Activated T-helper 1 cell treated with Interleukin-2 at 50 U/mL for 16 hours (primary cell): ENCODE data around the gene TRPC4.

Source experiments
- DNase-seq: peaks from one replicate; pipeline ENCODE4 v3.0.0-alpha.2; 2020; ENCODE audit warnings: low read depth

TRPC4 gene

GRCh38 chr13:37869756-37870488 lies at the start of gene TRPC4:
TRPC4 (minus strand) TSS chr13:37869772; CDS start chr13:37783333, 86,439 bp downstream.
- DNase-seq = no peak

DNA sequence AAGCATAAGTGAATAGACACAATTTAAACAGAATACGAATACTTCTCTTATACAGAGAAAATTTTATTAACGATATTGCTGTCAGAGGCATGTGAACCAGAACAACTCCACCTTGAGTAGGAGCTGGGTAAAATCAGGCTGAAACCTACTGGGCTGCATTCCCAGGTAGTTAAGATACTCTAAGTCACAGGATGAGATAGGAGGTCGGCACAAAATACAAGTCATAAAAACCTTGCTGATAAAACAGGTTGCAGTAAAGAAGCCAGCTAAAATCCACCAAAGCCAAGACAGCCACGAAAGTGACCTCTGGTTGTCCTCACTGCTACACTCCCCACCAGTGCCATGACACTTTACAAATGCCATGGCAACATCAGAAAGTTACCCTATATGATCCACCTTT lies 49.2 kb upstream of the TRPC4 start:
- no peak for DNase-seq

GRCh38 chr13:37918116-37918714 lies 48.6 kb upstream of the TRPC4 start:
- DNase-seq = no peak

DNA sequence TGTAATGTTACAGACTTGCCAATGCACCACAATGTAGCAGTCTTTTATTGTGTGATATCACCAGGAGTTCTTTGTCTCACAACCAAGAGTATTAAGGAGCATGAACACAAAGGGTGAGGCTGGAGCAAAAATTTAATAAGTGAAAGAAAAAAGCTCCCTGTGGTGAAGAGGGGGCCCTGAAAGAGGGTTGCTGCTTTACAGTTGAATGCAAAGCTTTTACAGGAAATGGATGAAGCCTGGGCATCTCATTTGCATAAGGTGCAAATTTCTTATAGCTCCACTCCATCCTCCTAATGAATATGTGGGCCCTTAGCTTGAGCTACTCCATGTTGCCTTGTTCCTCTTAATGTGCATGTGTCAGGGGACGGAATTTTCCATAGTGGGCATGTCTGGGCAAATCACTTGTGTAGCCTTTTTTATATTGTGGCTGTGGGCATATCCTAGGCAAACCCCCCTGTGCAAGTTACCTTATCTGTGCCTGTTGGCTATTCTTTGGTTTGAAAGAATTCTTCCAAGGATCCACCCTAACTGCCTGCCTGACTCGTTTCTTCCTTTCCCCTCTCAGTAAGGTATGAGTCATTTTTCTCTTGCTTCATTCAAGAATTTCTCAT lies 45.3 kb upstream of the TRPC4 start:
- DNase-seq = no peak

DNA sequence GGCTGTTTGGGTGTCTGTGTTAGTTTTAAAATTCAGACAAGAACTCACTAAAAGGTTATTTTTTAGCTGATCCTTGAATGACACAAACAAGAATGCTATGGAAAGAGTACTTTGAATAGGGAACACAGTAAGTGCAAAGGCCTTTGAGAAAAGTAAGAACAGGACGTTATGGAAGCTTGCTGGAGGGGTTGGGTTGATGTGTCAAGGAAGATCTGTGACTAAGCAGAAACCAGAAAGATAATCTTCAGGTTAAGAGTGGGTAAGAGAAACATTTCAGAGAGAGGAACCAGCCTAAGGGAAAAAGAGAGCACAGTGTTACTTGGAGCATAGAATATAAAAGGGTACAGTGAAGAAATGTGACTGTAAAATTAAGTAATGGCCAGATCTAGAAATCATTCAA lies 41.2 kb upstream of the TRPC4 start:
- DNase-seq = no peak

- no peak for DNase-seq
These were observed 37.3 kb upstream of the TRPC4 start for GRCh38 chr13:37906880-37907279.

GRCh38 chr13:37905736-37906135 lies 36.2 kb upstream of the TRPC4 start:
- DNase-seq = no peak

GRCh38 chr13:37899753-37900152 lies 30.2 kb upstream of the TRPC4 start:
- no peak for DNase-seq

DNA sequence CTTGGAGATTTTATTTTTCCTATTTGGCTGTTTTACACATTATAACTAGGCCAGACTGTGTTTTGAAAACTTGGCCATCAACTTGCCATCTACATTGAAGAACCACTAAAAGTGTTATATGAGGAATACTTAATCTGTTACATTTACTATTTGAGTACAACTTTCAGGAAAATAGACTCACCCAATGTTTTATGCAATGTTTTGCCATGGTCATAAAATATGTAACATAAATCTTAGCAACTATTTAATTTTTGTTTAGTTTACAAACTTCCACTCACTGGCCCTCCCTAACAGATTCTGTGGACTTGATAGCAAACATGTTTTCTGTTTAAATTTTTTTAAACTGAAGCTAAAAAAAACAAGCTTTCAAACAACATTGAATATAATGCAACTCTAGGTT lies 23.7 kb upstream of the TRPC4 start:
- no peak for DNase-seq

- no peak for DNase-seq
These were observed 20.2 kb upstream of the TRPC4 start for GRCh38 chr13:37889820-37890219.

DNA sequence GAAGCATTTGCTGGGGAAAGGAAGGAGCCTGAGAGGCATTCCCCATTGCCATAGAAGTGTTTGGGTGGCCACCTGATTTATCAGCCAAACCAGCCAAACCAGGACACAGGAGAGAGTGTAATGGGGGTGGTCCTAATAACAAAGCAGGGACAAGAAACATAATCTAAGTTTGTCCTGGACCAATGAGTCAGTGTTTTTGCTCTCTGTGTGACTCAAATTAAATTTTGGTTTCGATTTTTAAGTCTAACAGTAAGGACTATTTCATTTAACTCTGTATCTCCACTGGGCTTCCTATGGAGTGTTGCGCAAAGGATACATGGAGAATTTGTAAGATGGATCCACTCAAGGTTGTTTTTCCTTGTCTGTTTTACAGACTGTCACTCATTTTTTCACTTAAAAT lies 19.5 kb upstream of the TRPC4 start:
- DNase-seq = no peak

DNA sequence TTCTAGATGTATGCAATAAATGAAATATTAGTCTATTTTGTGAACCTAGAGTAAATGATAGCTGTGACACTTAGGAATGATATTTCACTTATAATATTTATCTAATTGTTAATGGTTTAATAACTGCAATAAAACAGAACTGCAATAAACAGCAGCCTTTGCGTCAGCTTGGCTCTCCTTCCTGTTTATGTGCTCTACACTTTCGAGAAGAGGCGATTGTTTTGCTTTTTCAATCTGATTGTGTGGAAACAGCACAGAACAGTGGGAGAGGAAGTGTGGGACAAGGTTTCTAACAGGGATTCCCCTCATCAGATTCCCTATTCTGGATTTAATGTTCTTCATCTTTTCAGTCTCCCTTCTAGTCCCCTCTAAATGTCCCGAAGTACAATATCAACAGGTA lies 17.3 kb upstream of the TRPC4 start:
- no peak for DNase-seq

GRCh38 chr13:37884674-37885073 lies 15.1 kb upstream of the TRPC4 start:
- DNase-seq = no peak

DNA sequence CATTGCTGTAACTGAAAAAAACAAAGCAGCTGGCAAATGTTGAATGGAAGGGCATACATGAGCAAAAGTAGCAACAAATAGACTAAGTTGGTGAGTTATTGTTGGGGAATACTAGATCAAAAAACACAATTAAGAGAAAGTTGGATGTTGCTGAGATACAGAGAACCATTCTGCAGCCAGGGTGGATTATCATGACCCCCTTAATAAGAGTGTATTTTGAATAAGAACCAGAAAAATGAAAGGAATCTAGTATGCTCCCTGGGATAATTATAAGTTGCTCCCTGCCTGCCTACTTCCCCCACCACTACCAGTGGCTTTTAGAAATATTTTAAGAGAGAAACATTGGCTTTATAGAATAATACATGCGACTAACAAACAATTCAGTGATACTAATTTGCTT lies 14.5 kb upstream of the TRPC4 start:
- DNase-seq = no peak

- DNase-seq = no peak
These were observed 9.3 kb upstream of the TRPC4 start for GRCh38 chr13:37878921-37879320.

GRCh38 chr13:37878496-37878895 lies 8.9 kb upstream of the TRPC4 start:
- no peak for DNase-seq

GRCh38 chr13:37870895-37871550 lies 1.5 kb upstream of the TRPC4 start:
- DNase-seq = no peak

GRCh38 chr13:37870489-37870845 lies 895 bp upstream of the TRPC4 start:
- DNase-seq = no peak

DNA sequence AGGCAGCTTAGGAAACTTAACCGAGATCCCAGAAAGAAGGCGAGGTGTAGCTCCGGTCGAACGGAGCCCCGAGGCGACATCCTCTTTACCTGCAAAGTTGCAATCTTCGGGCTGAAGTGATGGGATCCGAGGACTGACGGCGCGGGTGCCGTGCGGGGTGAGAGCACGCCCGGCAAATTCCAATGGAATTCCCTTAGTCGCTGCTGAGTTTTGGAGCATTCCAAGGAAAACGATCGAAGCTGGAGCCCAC lies 141 bp downstream of the TRPC4 start:
- DNase-seq = no peak

DNA sequence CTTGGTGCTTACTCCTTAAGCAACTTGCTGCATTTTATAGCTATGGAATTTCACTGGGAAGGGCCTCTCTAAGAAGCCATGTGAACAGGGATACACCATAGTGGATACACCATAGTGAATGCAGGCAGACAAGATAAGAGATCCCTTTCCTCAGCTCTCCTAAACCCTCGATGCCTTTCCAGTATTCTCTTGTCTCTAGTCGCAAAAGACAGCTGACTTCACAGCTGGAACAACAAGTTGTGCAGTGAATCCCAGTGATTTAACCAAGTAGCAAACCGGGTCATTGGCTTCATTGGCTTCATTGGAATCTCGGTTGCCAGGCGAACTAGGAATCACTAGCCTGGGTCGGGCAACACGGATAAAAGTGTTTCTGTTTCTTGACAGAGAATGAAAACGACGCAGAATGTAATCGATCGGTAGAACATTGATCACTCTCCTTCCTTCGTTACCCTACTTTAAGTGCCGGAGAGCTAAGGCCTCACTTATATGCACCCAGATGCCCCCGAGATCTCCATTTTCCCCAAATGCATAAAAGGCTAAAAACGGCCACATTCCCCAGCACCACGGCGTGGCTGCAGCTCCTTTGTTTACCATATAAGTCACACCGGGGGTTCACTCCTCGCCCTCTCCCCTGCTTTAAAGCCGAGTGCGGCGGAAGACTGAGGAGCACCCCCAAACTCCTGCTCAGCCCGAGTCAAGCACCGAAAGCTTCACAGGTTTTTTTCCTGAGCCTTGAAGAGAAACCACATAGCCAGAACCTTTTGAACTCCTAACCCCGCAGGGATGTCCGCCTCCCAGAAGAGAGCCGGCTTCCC lies 674 bp downstream of the TRPC4 start:
- DNase-seq = no peak

DNA sequence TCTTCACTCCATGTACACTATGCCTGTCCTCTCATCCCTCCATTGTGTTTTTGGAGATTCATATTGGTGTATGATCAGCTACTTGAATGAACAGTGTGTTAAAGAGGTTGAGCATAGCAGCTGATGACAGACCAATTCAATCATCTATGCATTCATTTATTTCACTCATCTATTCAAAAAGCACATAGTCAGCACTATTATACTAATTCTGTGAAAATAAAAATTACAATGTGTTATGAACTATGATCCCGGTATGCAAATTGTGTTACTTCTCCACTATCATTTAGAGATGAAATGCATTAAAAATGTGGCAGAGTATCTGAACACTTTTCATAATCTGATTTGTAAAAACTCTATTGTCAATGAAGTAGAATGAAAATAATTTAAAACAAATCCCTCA lies 5.9 kb downstream of the TRPC4 start:
- no peak for DNase-seq

DNA sequence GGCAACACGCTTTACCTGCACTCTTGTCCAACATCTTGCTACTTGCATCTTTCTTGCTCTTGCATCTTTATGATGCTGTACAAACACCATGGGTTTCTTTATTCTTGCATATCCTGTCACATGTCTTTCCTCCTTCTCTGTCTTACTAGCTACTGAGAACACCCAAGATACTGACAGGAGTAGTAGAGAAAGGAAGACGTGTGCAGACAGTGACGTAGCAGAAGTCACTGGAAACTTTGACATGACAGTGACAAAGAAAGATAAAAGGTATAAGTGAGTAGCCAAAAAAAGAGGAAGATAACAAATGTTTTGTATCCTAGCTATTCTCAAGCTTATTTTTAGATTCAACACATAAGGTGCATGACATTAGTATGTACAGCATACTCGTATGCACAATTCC lies 34.2 kb downstream of the TRPC4 start:
- no peak for DNase-seq

GRCh38 chr13:37833411-37833810 lies 36.2 kb downstream of the TRPC4 start:
- DNase-seq = no peak
